ENCODE data around the gene TMEM54.
"Not testable (repeated sequence)": the region's sequence is repeated elsewhere in the genome, so short reads cannot be mapped to it uniquely, and the experiment has no call there.

The TMEM54 gene

GRCh38 chr1:32910319-32910718 is 9.1 kb upstream of the TMEM54 start:
- no peak for DNase-seq (ENCODE audit: low spot score)
- in situ Hi-C loops (cut with MboI; ENCODE audit: low pct_unique_long_range_greater_than_20kb, low sequenced_read_pairs, unreplicated experiment) = no loop called here
- no peak for TF ChIP-seq CTCF (IDR thresholded peaks at IDR 0.05; ENCODE audit: extremely low read depth, insufficient read depth, missing control alignments)

- in situ Hi-C loops (cut with MboI; ENCODE audit: low pct_unique_long_range_greater_than_20kb, low sequenced_read_pairs, unreplicated experiment) = no loop called here
- DNase-seq (ENCODE audit: low spot score) = peak; percentile 2
- no peak for TF ChIP-seq CTCF (IDR thresholded peaks at IDR 0.05; ENCODE audit: extremely low read depth, insufficient read depth, missing control alignments)
These were observed 6.2 kb upstream of the TMEM54 start for GRCh38 chr1:32907435-32907834.

- in situ Hi-C loops (cut with MboI; ENCODE audit: low pct_unique_long_range_greater_than_20kb, low sequenced_read_pairs, unreplicated experiment) = no loop called here
These were observed 5.5 kb upstream of the TMEM54 start for GRCh38 chr1:32906654-32907053.

GRCh38 chr1:32905588-32905987 is 4.4 kb upstream of the TMEM54 start:
- in situ Hi-C loops (cut with MboI; ENCODE audit: low pct_unique_long_range_greater_than_20kb, low sequenced_read_pairs, unreplicated experiment); DNase-seq (ENCODE audit: low spot score): not testable (repeated sequence)

More at GRCh38 chr1:32906654-32907053, 5.5 kb upstream of the TMEM54 start:
- no peak for DNase-seq (ENCODE audit: low spot score)
- no peak for TF ChIP-seq CTCF (IDR thresholded peaks at IDR 0.05; ENCODE audit: extremely low read depth, insufficient read depth, missing control alignments)

- TF ChIP-seq CTCF (IDR thresholded peaks at IDR 0.05; ENCODE audit: extremely low read depth, insufficient read depth, missing control alignments) = no peak
- in situ Hi-C loops (cut with MboI; ENCODE audit: low pct_unique_long_range_greater_than_20kb, low sequenced_read_pairs, unreplicated experiment) = no loop called here
- no peak for DNase-seq (ENCODE audit: low spot score)
These were observed 3.6 kb upstream of the TMEM54 start for GRCh38 chr1:32904797-32905196.

GRCh38 chr1:32903991-32904785 is 3.0 kb upstream of the TMEM54 start:
- in situ Hi-C loops (cut with MboI; ENCODE audit: low pct_unique_long_range_greater_than_20kb, low sequenced_read_pairs, unreplicated experiment) = no loop called here
- DNase-seq (ENCODE audit: low spot score) = peak; percentile 22
- no peak for TF ChIP-seq CTCF (IDR thresholded peaks at IDR 0.05; ENCODE audit: extremely low read depth, insufficient read depth, missing control alignments)

- peak; percentile 20 for DNase-seq (ENCODE audit: low spot score)
- in situ Hi-C loops (cut with MboI; ENCODE audit: low pct_unique_long_range_greater_than_20kb, low sequenced_read_pairs, unreplicated experiment) = no loop called here
- TF ChIP-seq CTCF (IDR thresholded peaks at IDR 0.05; ENCODE audit: extremely low read depth, insufficient read depth, missing control alignments) = no peak
These were observed 1.3 kb upstream of the TMEM54 start for GRCh38 chr1:32902535-32902920.

Measured in GM13977 (cell line).